Endothelial cell of hepatic sinusoid (primary cell): ENCODE results near the gene PDGFC.
"Not testable (repeated sequence)": the region's sequence is repeated elsewhere in the genome, so short reads cannot be mapped to it uniquely, and the experiment has no call there.

ENCODE experiments used
- in situ Hi-C: cut with HindIII; loops from 2 replicates; pipeline ENCODE4 v1.10.0; 2017; ENCODE audit warnings: low sequenced_read_pairs

The PDGFC gene

GRCh38 chr4:156953001-156953400 lies 18.6 kb downstream of the PDGFC start:
- in situ Hi-C loops, result no loop called here

GRCh38 chr4:156952078-156952759 lies 19.4 kb downstream of the PDGFC start:
- in situ Hi-C loops, result no loop called here

- in situ Hi-C loops, result no loop called here
Measured at GRCh38 chr4:156950948-156951347, 20.7 kb downstream of the PDGFC start.

- in situ Hi-C loops, result no loop called here
Measured at GRCh38 chr4:156950090-156950489, 21.5 kb downstream of the PDGFC start.

- in situ Hi-C loops, result no loop called here
Measured at GRCh38 chr4:156949373-156949814, 22.2 kb downstream of the PDGFC start.

GRCh38 chr4:156948738-156949137 lies 22.9 kb downstream of the PDGFC start:
- in situ Hi-C loops, result no loop called here

GRCh38 chr4:156948133-156948532 lies 23.5 kb downstream of the PDGFC start:
- in situ Hi-C loops, result no loop called here

- in situ Hi-C loops, result no loop called here
Measured at GRCh38 chr4:156946516-156947424, 24.8 kb downstream of the PDGFC start.

GRCh38 chr4:156945532-156945931 lies 26.1 kb downstream of the PDGFC start:
- in situ Hi-C loops, result no loop called here

- in situ Hi-C loops, result no loop called here
Measured at GRCh38 chr4:156942991-156943390, 28.6 kb downstream of the PDGFC start.

- in situ Hi-C loops, result no loop called here
Measured at GRCh38 chr4:156941940-156942548, 29.6 kb downstream of the PDGFC start.

- in situ Hi-C loops, result no loop called here
Measured at GRCh38 chr4:156939801-156940200, 31.8 kb downstream of the PDGFC start.

- in situ Hi-C loops, result no loop called here
Measured at GRCh38 chr4:156939139-156939538, 32.5 kb downstream of the PDGFC start.

- in situ Hi-C loops, result no loop called here
Measured at GRCh38 chr4:156934259-156934635, 37.4 kb downstream of the PDGFC start.

- in situ Hi-C loops, result no loop called here
Measured at GRCh38 chr4:156933633-156934258, 37.9 kb downstream of the PDGFC start.

- in situ Hi-C loops, result not testable (repeated sequence)
Measured at GRCh38 chr4:156932360-156932759, 39.2 kb downstream of the PDGFC start.

GRCh38 chr4:156931267-156931666 lies 40.3 kb downstream of the PDGFC start:
- in situ Hi-C loops, result no loop called here

GRCh38 chr4:156929386-156930105 lies 42.1 kb downstream of the PDGFC start:
- in situ Hi-C loops, result no loop called here

- in situ Hi-C loops, result no loop called here
Measured at GRCh38 chr4:156924774-156925315, 46.8 kb downstream of the PDGFC start.

- in situ Hi-C loops, result no loop called here
Measured at GRCh38 chr4:156923525-156923924, 48.1 kb downstream of the PDGFC start.
